Umbilical cord (tissue), 2 donors: Measurements from ENCODE around the gene PIERCE2. TPM values are rescaled to one million over a fixed set of nuclear protein-coding genes. Genes with fewer than 3 reads are reported as not detected.
"Not testable (repeated sequence)": the region's sequence is repeated elsewhere in the genome, so short reads cannot be mapped to it uniquely, and the experiment has no call there.

Experiments used
- DNase-seq: peaks from one replicate; pipeline ENCODE4 v3.0.0-alpha.2; 2015; ENCODE audit warnings: low spot score
- total RNA-seq: library from RNA; depleted of rRNA; stranded (reverse); fragments of >200 nt; gene quantifications from one replicate; pipeline ENCODE4 v1.2.3, GENCODE V29; 2014; ENCODE audit warnings: low replicate concordance; ENCODE audit not compliant: insufficient read depth

The PIERCE2 gene
- total RNA-seq, 1 donor from 2014 or later: not detected

- DNase-seq: peak; percentile 66
Measured at GRCh38 chr15:55434989-55435825, 26.9 kb downstream of the PIERCE2 start.

GRCh38 chr15:55443141-55443540, 34.8 kb downstream of the PIERCE2 start:
- not testable (repeated sequence) for DNase-seq

DNA sequence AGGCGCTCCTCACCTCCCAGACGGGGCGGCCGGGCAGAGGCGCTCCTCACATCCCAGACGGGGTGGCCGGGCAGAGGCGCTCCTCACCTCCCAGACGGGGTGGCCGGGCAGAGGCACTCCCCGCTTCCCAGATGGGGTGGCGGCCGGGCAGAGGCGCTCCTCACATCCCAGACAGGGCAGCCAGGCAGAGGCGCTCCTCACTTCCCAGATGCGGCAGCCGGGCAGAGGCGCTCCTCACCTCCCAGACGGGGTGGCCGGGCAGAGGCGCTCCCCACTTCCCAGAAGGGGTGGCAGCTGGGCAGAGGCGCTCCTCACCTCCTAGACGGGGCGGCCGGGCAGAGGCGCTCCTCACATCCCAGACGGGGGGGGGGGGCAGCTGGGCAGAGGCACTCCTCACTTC, 37.6 kb downstream of the PIERCE2 start:
- not testable (repeated sequence) for DNase-seq

GRCh38 chr15:55446379-55447029, 38.2 kb downstream of the PIERCE2 start:
- not testable (repeated sequence) for DNase-seq

GRCh38 chr15:55447030-55447394, 38.7 kb downstream of the PIERCE2 start:
- DNase-seq: not testable (repeated sequence)

DNA sequence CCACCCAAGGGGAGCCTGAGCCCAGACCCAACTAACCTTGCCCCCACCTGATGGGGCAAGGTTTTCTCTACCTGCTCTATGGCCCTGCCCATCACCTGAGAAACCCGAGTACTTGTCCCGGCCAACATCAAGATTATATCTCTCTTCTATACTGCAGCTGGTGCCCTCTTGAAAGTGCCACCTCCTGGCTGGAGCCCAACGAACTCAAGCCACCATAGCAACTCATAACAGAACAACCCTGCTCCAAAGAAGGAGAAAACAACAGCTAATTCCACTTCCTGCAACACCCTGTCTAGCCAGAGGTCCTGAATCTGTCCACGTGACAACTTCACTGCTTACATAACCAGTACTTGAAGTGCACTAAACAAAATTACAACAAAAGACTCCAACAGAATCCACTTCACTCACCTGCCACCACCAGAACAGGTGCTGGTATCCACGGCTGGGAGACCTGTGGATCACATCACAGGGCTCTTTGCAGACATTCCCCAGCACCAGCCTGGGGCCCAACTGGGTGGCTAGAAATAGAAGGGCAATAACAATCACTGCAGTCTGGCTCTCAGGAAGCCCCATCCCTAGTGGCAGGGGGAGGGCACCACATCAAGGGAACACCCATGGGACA, 49.2 kb downstream of the PIERCE2 start:
- DNase-seq: no peak

- no peak for DNase-seq
Measured at GRCh38 chr15:55461447-55461846, 53.2 kb downstream of the PIERCE2 start.

GRCh38 chr15:55468321-55468720, 60.0 kb downstream of the PIERCE2 start:
- DNase-seq: no peak

Other genes starting within 250 kb of the PIERCE2 start
- gene RSL24D1, start 211.6 kb upstream of the PIERCE2 start, total RNA-seq: 134 TPM
- gene RAB27A, start 118.7 kb upstream of the PIERCE2 start, total RNA-seq: 39.5 TPM
- gene PIGBOS1, start 89.4 kb upstream of the PIERCE2 start, total RNA-seq: 14.0 TPM
- 14.7 TPM for gene PIGB, start 89.3 kb upstream of the PIERCE2 start, total RNA-seq
- 27.7 TPM for gene CCPG1, start 136 bp upstream of the PIERCE2 start, total RNA-seq
- gene DNAAF4, start 99.7 kb downstream of the PIERCE2 start, total RNA-seq: not detected
- 14.9 TPM for gene PYGO1, start 179.8 kb downstream of the PIERCE2 start, total RNA-seq